GM12878 (cell line): ENCODE data around the gene PRKAG2.

Experiments used
- CBX5 ChIP-seq: sonication (generic); IDR thresholded peaks from 2 replicates; pipeline ENCODE4 v1.6.1; 2016; ENCODE audit warnings: low read depth, moderate library complexity, mild to moderate bottlenecking, inconsistent platforms
- EGR1 ChIP-seq, 2 experiments: IDR thresholded peaks; 1 replicate in 1 of 2; 2 replicates in 1 of 2; pipeline ENCODE4 v1.6.1; 2011 to 2012; ENCODE audit warnings: low read depth in 2 of 2, low read length in 2 of 2, borderline replicate concordance in 1 of 2, mild to moderate bottlenecking in 1 of 2, moderate library complexity in 1 of 2
- HDAC6 ChIP-seq: fragments of 200-600 bp; sonication (generic); IDR thresholded peaks from one replicate; pipeline ENCODE4 v1.8.0; 2017; ENCODE audit warnings: antibody characterized with exemption; ENCODE audit not compliant: unreplicated experiment
- IKZF1 ChIP-seq: fragments of 450-650 bp; conservative IDR thresholded peaks from 2 replicates; pipeline ENCODE4 v1.6.1; 2017; ENCODE audit warnings: antibody characterized with exemption, mild to moderate bottlenecking
- NFYB ChIP-seq: IDR thresholded peaks from 2 replicates; pipeline ENCODE4 v1.6.1; 2011; ENCODE audit warnings: low read depth, mild to moderate bottlenecking, low read length, improper control_type of control experiment, moderate library complexity; ENCODE audit not compliant: insufficient read depth
- POLR2A ChIP-seq: IDR thresholded peaks from 2 replicates; pipeline ENCODE4 v1.6.1; 2011; ENCODE audit warnings: low read depth, mild to moderate bottlenecking, low read length
- POLR2AphosphoS5 ChIP-seq: IDR thresholded peaks from 2 replicates; pipeline ENCODE4 v1.6.1; 2011; ENCODE audit warnings: mild to moderate bottlenecking, low read length, inconsistent platforms
- SIX5 ChIP-seq: IDR thresholded peaks from 2 replicates; pipeline ENCODE4 v1.6.1; 2011; ENCODE audit warnings: mild to moderate bottlenecking, low read depth, low read length, moderate library complexity; ENCODE audit not compliant: severe bottlenecking
- TARDBP ChIP-seq: IDR thresholded peaks from 2 replicates; pipeline ENCODE4 v1.6.1; 2016; ENCODE audit warnings: borderline replicate concordance
- YY1 ChIP-seq: IDR thresholded peaks from 2 replicates; pipeline ENCODE4 v1.6.1; 2011; ENCODE audit warnings: low read depth, mild to moderate bottlenecking, low read length
- ZNF384 ChIP-seq: IDR thresholded peaks from 2 replicates; pipeline ENCODE4 v1.6.1; 2012; ENCODE audit warnings: low read depth, mild to moderate bottlenecking, low read length, improper control_type of control experiment, borderline replicate concordance
- TF ChIP-seq, protein P1 (sequence below), 3 experiments: IDR thresholded peaks in 2 of 3; conservative IDR thresholded peaks in 1 of 3; 2 replicates each; pipeline ENCODE4 v1.5.1; 2011; ENCODE audit warnings: low read depth in 3 of 3, low read length in 3 of 3, mild to moderate bottlenecking in 3 of 3, control low read depth in 2 of 3, moderate library complexity in 2 of 3, inconsistent platforms in 1 of 3, mixed read lengths in 1 of 3; ENCODE audit not compliant: control insufficient read depth in 2 of 3, insufficient read depth in 1 of 3; ENCODE audit errors: extremely low read depth in 1 of 3
- TF ChIP-seq, protein P2 (sequence below): IDR thresholded peaks from 2 replicates; pipeline ENCODE4 v1.6.1; 2012; ENCODE audit warnings: mild to moderate bottlenecking, low read depth, low read length

DNA sequence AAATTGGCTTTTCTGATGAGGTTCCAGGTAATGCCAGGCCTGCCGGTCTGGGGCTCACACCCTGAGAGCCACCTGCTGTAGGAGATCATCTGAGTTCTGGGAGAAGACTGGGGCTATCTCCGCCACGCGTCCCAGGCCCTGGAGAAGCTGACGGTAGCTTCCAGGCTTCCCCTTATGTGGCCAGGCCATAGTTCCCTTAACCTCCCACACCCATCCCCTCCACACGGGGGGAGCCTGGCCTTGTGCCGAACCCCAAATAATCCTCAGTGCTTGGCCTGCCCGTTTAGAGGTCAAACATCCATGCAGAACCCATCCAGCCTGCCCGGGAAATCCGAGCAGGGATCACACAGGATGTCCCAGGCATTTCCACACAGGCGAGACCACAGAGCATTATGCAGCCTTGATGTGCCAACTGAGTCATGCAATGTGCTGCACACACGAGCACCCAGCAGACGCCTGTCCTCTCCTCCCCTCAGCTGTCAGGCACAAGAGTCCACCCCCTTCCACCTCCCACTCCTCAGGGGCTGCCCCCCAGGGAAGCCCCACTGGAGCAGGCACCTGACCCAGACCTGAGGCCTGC is 176.2 kb downstream of the PRKAG2 start:
- TF ChIP-seq YY1 (no peak), SIX5 (no peak), EGR1 (IDR thresholded peaks at IDR 0.05; ENCODE audit: borderline replicate concordance in 1 of 2, low read depth in 2 of 2, low read length in 2 of 2) (no peak), POLR2AphosphoS5 (no peak), IKZF1 (no peak), ZNF384 (no peak), NFYB (no peak), HDAC6 (no peak), POLR2A (no peak), CBX5 (no peak), TARDBP (no peak)
- TF ChIP-seq, protein P1, sequence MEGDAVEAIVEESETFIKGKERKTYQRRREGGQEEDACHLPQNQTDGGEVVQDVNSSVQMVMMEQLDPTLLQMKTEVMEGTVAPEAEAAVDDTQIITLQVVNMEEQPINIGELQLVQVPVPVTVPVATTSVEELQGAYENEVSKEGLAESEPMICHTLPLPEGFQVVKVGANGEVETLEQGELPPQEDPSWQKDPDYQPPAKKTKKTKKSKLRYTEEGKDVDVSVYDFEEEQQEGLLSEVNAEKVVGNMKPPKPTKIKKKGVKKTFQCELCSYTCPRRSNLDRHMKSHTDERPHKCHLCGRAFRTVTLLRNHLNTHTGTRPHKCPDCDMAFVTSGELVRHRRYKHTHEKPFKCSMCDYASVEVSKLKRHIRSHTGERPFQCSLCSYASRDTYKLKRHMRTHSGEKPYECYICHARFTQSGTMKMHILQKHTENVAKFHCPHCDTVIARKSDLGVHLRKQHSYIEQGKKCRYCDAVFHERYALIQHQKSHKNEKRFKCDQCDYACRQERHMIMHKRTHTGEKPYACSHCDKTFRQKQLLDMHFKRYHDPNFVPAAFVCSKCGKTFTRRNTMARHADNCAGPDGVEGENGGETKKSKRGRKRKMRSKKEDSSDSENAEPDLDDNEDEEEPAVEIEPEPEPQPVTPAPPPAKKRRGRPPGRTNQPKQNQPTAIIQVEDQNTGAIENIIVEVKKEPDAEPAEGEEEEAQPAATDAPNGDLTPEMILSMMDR (IDR thresholded peaks at IDR 0.05 in 2 of 3, conservative IDR thresholded peaks at IDR 0.05 in 1 of 3; ENCODE audit: control insufficient read depth in 2 of 3, extremely low read depth in 1 of 3, insufficient read depth in 1 of 3, low read depth in 3 of 3, low read length in 3 of 3): no peak
- TF ChIP-seq, protein P2, sequence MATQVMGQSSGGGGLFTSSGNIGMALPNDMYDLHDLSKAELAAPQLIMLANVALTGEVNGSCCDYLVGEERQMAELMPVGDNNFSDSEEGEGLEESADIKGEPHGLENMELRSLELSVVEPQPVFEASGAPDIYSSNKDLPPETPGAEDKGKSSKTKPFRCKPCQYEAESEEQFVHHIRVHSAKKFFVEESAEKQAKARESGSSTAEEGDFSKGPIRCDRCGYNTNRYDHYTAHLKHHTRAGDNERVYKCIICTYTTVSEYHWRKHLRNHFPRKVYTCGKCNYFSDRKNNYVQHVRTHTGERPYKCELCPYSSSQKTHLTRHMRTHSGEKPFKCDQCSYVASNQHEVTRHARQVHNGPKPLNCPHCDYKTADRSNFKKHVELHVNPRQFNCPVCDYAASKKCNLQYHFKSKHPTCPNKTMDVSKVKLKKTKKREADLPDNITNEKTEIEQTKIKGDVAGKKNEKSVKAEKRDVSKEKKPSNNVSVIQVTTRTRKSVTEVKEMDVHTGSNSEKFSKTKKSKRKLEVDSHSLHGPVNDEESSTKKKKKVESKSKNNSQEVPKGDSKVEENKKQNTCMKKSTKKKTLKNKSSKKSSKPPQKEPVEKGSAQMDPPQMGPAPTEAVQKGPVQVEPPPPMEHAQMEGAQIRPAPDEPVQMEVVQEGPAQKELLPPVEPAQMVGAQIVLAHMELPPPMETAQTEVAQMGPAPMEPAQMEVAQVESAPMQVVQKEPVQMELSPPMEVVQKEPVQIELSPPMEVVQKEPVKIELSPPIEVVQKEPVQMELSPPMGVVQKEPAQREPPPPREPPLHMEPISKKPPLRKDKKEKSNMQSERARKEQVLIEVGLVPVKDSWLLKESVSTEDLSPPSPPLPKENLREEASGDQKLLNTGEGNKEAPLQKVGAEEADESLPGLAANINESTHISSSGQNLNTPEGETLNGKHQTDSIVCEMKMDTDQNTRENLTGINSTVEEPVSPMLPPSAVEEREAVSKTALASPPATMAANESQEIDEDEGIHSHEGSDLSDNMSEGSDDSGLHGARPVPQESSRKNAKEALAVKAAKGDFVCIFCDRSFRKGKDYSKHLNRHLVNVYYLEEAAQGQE: no peak
